Adipocyte (in vitro differentiated cells): ENCODE data around the gene ANKMY1.

Source experiments
- DNase-seq: peaks from one replicate; pipeline ENCODE4 v3.0.0-alpha.2; 2015; ENCODE audit warnings: low read depth
- H3K27me3 ChIP-seq: replicated peaks from 2 replicates; pipeline ENCODE4 v1.7.0; 2013; ENCODE audit warnings: mild to moderate bottlenecking, low read length, moderate library complexity; ENCODE audit not compliant: control insufficient read depth, insufficient read depth
- H3K36me3 ChIP-seq: 2 replicates; pipeline ENCODE4 v1.7.0; 2013; ENCODE audit warnings: low read length, mild to moderate bottlenecking, moderate library complexity; ENCODE audit not compliant: control insufficient read depth, insufficient read depth, severe bottlenecking
- H3K4me1 ChIP-seq: 2 replicates; pipeline ENCODE4 v1.7.0; 2013; ENCODE audit warnings: mild to moderate bottlenecking, low read length, moderate library complexity; ENCODE audit not compliant: control insufficient read depth, insufficient read depth
- H3K4me3 ChIP-seq: 2 replicates; pipeline ENCODE4 v1.7.0; 2013; ENCODE audit warnings: mild to moderate bottlenecking, low read length, moderate library complexity
- H3K9ac ChIP-seq: 2 replicates; pipeline ENCODE4 v1.7.0; 2013; ENCODE audit warnings: mild to moderate bottlenecking, low read length, moderate library complexity
- H3K9me3 ChIP-seq: 2 replicates; pipeline ENCODE4 v1.7.0; 2013; ENCODE audit warnings: mild to moderate bottlenecking, low read length, moderate library complexity; ENCODE audit not compliant: control insufficient read depth

Gene ANKMY1

DNA sequence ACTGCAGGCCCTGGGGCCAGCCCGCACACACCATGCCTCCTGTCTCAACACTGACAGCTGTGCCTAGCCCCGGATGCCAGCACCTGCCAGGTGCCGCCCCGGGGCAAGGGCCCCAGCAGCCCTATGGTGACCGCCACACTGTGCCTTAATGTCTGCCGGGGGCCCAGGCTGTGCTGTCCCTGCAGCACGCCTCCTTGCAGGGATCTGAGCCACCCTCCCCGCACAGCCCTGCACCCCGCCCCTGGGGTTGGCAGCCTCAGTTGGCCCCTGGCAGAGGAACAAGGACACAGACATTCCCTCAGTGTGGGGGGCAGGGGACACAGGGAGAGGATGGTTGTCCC is 20.3 kb upstream of the ANKMY1 start:
- DNase-seq, result no peak
- no peaks in the 10 kb centered on the region for H3K9me3 ChIP-seq
- peak overlapping the region; percentile 46 for H3K9ac ChIP-seq
- H3K4me3 ChIP-seq, result no peak overlapping the region
- H3K27me3 ChIP-seq, result no peaks in the 10 kb centered on the region
- H3K4me1 ChIP-seq, result peaks cover 31% of the 10 kb centered on the region
- H3K36me3 ChIP-seq, result peaks cover 39% of the 10 kb centered on the region

DNA sequence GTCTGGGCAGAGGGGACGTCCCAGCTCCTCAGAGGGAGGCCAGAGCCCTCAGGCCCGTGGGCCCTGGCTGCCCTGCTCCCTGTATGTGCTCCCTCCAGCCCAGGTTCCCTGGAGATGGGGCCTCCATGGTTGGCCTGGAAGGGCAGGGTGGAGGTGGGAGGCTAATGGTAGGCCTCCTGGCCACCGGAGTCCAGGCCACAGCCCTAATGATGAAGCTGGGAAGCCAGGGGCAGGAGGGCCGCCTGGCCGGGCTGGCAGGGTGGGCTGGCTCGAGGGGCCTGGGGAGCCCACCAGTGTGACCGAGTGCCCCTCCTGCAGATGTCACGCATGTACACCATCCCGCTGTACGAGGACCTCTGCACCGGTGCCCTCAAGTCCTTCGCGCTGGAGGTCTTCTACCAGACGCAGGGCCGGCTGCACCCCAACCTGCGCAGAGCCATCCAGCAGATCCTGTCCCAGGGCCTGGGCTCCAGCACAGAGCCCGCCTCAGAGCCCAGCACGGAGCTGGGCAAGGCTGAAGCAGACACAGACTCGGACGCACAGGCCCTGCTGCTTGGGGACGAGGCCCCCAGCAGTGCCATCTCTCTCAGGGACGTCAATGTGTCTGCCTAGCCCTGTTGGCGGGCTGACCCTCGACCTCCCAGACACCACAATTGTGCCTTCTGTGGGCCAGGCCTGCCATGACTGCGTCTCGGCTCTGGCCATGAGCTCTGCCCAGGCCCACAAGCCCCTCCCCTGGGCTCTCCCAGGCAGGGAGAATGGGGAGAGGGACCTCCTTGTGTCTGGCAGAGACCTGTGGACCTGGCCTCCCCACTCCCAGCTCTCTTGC is 19.7 kb upstream of the ANKMY1 start:
- peaks cover 39% of the 10 kb centered on the region for H3K36me3 ChIP-seq
- H3K4me3 ChIP-seq, result no peak overlapping the region
- H3K4me1 ChIP-seq, result peaks cover 31% of the 10 kb centered on the region
- H3K9me3 ChIP-seq, result no peaks in the 10 kb centered on the region
- peak overlapping the region; percentile 46 for H3K9ac ChIP-seq
- no peaks in the 10 kb centered on the region for H3K27me3 ChIP-seq
- no peak for DNase-seq

DNA sequence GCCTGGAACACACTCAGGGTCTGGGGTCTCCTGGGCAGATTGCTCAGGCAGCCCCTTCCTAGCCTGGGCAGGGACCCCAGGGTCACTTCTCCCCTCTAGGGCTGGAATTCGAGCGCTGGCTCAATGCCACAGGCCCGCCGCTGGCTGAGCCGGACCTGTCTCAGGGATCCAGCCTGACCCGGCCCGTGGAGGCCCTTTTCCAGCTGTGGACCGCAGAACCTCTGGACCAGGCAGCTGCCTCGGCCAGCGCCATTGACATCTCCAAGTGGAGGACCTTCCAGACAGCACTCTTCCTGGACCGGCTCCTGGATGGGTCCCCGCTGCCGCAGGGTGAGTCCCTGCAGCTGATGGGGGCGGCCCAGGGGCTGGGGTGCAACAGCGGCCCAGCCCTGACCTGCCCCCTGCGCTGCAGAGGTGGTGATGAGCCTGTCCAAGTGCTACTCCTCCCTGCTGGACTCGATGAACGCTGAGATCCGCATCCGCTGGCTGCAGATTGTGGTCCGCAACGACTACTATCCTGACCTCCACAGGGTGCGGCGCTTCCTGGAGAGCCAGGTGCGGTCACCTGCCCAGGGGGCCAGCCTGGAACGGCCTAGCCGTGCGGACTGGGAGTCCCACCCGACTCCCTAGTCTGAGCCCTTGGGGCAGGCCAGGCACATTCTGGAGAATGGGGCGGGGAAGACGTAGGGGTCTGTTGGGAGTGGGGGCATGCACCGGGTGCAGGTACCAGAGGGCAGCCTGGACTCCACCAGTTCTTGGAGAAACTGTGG is 18.8 kb upstream of the ANKMY1 start:
- Histone ChIP-seq H3K9ac (no peak overlapping the region), H3K27me3 (no peaks in the 10 kb centered on the region), H3K4me3 (no peak overlapping the region), H3K36me3 (peaks cover 39% of the 10 kb centered on the region), H3K9me3 (no peaks in the 10 kb centered on the region), H3K4me1 (peaks cover 31% of the 10 kb centered on the region)
- DNase-seq, result no peak

DNA sequence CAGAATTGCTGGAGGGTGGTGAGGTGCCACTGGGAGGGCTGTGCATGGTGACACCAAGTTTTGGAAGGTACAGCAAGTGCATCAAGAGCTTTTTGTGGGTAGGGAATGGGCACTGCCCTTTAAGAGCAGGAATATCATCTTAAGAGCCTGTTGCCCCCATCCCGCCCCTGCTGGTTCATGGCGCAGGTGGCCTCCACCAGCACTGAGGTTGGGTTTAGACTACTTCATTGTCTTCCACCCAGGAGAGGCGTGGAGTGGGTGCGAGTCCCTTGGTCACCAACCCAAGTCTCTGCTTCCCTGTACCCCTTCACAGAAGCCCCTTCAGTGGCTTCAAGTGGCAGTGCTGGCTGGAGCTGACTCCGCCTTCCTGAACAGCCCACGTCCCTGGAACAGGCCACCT is 18.2 kb upstream of the ANKMY1 start:
- no peaks in the 10 kb centered on the region for H3K27me3 ChIP-seq
- H3K9me3 ChIP-seq, result no peaks in the 10 kb centered on the region
- H3K4me3 ChIP-seq, result no peak overlapping the region
- H3K4me1 ChIP-seq, result peaks cover 31% of the 10 kb centered on the region
- no peak overlapping the region for H3K9ac ChIP-seq
- H3K36me3 ChIP-seq, result peaks cover 36% of the 10 kb centered on the region
- no peak for DNase-seq

DNA sequence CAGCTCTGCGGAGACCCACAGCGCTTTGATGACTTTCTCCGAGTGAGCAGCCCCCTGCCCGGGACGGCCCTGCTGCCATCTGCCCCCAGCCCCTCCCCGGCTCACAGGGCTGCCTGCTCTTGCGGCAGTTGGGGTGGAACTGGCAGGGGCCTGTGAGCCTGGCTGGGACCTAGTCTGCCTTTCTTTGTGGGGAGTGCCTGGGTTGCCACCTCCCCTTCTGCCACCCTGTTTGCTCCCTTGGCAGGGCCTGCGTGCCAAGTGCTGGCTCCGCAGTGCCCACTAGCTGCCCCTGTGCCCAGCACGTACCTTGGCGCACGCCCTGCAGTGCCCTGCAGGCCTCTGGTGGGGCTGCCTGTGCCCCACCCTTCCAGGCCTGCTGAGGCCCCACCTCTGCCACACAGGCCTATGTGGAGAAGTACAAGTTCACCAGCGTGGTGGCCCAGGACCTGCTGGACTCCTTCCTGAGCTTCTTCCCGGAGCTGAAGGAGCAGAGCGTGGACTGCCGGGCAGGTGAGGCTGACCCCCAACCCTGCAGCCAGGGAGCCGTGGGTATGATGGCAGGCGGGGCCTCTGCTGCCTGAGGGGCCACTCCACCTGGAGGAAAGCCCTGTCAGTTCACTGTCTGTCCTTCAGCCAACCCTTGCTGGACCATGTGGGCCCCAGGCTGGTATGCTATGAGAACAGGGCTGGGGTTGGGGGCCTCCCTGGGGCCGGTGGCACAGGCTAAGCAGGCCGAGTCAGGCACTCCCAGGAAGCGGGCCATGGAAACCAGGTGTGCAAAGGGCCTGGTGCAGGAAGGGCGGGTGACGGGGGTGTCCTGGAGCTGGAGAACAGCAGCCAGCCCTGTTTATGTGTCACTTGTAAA is 17.5 kb upstream of the ANKMY1 start:
- H3K4me1 ChIP-seq, result peaks cover 26% of the 10 kb centered on the region
- no peak overlapping the region for H3K4me3 ChIP-seq
- H3K36me3 ChIP-seq, result peaks cover 36% of the 10 kb centered on the region
- H3K27me3 ChIP-seq, result no peaks in the 10 kb centered on the region
- no peaks in the 10 kb centered on the region for H3K9me3 ChIP-seq
- H3K9ac ChIP-seq, result no peak overlapping the region
- no peak for DNase-seq

DNA sequence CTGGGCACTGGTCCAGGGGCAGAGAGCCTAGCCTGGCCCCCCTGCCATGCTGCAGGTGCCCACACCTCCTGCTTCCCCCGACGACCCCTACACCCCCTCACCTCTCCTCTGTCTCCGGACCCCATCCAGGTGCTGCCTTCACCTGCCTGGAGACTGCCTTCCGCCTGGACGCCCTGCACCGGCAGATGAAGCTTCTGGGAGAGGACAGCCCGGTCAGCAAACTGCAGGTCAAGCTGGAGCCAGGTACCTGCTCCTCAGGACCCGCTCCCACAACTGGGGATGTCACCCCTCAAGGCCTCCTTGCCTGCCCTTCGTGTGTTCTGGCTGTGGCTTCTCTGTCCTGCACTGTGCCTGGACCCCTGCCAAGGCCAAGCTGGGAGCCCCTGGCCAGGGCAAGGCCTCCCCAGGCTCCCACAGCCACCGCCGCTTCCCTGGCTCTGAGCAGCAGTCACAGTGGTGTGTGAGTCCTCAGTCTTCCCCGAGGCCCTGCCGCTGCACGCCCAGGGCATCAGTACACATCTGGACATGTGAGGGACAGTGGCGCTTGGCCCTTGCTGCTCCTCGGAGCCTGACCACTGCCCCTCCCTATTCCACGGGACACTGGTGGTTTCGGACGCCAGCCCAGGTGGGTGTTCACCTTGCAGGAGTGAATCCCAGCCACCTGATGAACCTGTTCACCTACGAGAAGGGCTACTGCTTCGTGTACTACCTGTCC is 16.8 kb upstream of the ANKMY1 start:
- Histone ChIP-seq H3K9ac (no peak overlapping the region), H3K4me1 (peaks cover 21% of the 10 kb centered on the region), H3K36me3 (peaks cover 36% of the 10 kb centered on the region), H3K9me3 (no peaks in the 10 kb centered on the region), H3K4me3 (no peak overlapping the region), H3K27me3 (no peaks in the 10 kb centered on the region)
- DNase-seq, result no peak

DNA sequence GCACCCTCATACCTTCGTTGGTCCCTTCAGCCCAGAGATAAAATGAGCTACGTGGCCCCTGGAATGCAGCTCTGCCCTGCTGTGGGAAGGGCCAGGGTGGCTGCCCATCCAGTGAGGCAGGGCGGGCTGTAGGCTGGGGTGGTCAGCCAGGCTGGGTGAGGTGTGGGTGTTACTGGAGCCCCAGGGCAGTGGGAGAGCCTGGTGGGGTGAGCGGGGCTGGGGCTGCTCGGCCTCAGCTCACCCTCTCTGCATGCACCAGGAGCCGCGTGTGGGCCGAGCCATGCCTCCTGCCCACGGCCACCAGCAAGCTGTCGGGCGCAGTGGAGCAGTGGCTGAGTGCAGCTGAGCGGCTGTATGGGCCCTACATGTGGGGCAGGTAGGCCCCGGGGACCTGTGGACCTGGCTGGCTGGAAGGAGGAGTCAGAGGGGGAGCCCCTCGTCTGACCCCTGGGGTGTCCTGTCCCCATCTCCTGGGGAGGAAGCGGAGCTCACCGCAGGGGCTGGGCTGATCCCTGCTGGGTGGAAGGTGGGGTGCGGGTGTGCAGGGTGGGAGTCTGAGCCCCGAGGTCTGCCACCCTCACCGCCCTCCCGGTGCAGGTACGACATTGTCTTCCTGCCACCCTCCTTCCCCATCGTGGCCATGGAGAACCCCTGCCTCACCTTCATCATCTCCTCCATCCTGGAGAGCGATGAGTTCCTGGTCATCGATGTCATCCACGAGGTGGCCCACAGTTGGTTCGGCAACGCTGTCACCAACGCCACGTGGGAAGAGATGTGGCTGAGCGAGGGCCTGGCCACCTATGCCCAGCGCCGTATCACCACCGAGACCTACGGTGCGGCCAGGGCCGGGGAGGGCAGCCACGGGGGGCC is 16.0 kb upstream of the ANKMY1 start:
- H3K27me3 ChIP-seq, result no peaks in the 10 kb centered on the region
- H3K4me1 ChIP-seq, result peaks cover 18% of the 10 kb centered on the region
- H3K36me3 ChIP-seq, result peaks cover 35% of the 10 kb centered on the region
- no peaks in the 10 kb centered on the region for H3K9me3 ChIP-seq
- H3K9ac ChIP-seq, result no peak overlapping the region
- H3K4me3 ChIP-seq, result no peak overlapping the region
- no peak for DNase-seq

DNA sequence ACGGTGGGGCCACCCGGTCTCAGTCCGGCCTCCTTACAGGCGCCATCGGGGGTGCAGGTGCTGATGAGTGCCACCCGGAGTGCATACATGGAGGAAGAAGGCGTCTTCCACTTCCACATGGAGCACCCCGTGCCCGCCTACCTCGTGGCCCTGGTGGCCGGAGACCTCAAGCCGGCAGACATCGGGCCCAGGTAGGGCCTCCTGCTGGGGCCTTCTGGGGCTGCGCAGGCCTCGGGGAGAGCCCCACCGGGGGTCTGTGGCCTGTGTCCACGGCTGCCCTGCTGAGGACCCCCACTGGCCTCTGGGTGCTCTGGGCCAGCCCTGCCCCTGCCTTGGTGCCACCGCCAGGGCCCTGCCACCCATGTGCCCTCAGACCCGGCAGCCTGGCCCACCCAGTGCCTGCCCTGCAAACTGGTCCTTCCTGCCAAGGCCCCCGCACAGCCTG is 15.3 kb upstream of the ANKMY1 start:
- Histone ChIP-seq H3K9me3 (no peaks in the 10 kb centered on the region), H3K4me1 (peaks cover 12% of the 10 kb centered on the region), H3K36me3 (peaks cover 29% of the 10 kb centered on the region), H3K27me3 (no peaks in the 10 kb centered on the region), H3K9ac (no peak overlapping the region), H3K4me3 (no peak overlapping the region)
- DNase-seq, result no peak

DNA sequence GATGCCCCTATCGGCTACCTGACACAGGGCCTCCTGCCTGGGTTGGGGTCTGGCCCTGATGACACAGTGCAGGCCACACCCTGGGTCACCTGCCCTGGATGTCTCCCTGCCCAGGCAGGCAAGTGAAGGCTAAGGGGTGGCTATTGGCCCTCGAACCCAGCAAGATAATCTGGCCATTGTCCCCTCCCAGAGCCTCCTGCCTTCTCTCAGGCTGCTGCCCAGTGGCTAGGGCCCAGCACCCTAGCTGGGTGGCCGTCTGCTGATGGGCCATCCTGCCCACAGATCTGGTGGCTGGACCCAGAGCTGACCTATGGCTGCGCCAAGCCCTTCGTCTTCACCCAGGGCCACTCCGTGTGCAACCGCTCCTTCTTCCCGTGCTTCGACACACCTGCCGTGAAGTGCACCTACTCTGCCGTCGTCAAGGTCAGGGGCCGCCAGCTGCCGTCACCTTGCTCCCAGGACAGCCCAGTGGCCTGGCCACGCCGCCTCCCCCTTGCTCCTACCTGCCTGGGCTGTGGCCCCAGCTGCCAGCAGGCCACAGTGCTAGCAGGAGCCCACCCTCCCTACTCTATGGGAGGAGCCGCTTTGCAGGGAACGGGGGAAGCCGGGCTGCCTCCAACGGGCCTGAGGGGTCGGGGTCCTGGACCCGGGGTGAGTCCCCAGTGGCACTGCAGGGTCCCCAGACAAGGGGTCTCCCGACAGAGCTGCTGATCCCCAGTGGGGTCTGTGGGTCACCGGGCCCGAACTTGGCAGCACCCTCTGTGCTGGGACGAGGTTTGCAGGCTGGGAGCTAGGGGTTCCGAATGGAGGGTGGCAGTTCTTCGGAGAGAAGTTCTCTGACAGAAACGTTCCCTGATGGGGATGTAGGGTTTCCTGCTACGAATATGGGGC is 14.6 kb upstream of the ANKMY1 start:
- no peaks in the 10 kb centered on the region for H3K9me3 ChIP-seq
- H3K36me3 ChIP-seq, result peaks cover 22% of the 10 kb centered on the region
- H3K4me3 ChIP-seq, result no peak overlapping the region
- H3K4me1 ChIP-seq, result peaks cover 14% of the 10 kb centered on the region
- DNase-seq, result no peak
- H3K9ac ChIP-seq, result no peak overlapping the region
- H3K27me3 ChIP-seq, result no peaks in the 10 kb centered on the region
